Measurements from ENCODE around the gene CYP39A1.
A peak's percentile ranks its signal among the peaks of the same experiment; 100 is the strongest.

CYP39A1 gene

DNA sequence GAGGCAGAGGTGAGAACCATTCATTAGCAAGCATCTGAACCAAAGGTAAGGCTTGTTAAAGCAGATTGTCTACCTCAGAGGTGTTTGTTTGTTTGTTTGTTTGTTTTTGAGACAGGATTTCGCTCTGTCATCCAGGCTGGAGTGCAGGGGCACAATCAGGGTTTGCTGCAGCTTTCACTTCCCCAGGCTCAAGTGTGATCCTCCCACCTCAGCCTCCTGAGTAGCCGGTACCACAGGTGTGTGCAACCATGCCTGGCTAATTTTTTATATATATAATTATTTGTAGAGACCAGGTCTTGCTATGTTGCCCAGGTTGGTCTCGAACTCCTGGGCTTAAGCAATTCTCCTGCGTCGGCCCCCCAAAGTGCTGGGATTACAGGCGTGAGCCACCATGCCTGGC, 17.2 kb downstream of the CYP39A1 start:
- no peak for DNase-seq (ENCODE audit: insufficient read length, low spot score)
- TF ChIP-seq TAF1 (IDR thresholded peaks at IDR 0.05; ENCODE audit: low read depth, low read length) = no peak
- TF ChIP-seq SPI1 (IDR thresholded peaks at IDR 0.05; ENCODE audit: low read depth, low read length) = peak; percentile 27; the same call in 1 of the 2 replicates

DNA sequence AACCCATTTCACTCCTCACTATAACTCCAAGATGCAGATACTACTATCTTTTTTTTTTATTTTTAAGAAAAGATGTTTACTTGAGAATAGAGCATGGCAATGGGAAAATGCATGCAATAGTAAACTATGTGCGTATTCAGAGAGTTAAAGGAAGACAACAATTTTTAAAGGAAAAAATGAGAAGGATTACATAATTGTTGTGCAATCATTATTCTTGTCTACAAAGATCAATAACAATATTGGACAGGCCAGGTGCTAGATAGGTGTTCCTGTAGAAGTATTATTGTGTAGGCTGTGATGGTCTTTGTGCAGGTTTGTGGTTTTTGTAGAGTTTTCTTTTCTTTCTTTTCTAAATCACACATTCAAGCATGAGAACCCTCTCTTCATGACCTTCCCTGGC, 20.6 kb downstream of the CYP39A1 start:
- FAIRE-seq (no peak), DNase-seq (ENCODE audit: insufficient read length, low spot score) (no peak)
- no peak for TF ChIP-seq PAX5 (IDR thresholded peaks at IDR 0.05; ENCODE audit: insufficient read depth, low read length, severe bottlenecking)
- TF ChIP-seq POLR2A (IDR thresholded peaks at IDR 0.05; ENCODE audit: low read depth, low read length) = no peak
- TF ChIP-seq POLR2AphosphoS5 (IDR thresholded peaks at IDR 0.05; ENCODE audit: low read depth, low read length) = no peak
- no peak for TF ChIP-seq SPI1 (IDR thresholded peaks at IDR 0.05; ENCODE audit: low read depth, low read length)
- no peak for TF ChIP-seq POU2F2 (IDR thresholded peaks at IDR 0.05; ENCODE audit: low read depth, low read length)
- TF ChIP-seq TAF1 (IDR thresholded peaks at IDR 0.05; ENCODE audit: low read depth, low read length) = no peak

More for the DNA sequence above, 17.2 kb downstream of the CYP39A1 start:
- FAIRE-seq = no peak

DNA sequence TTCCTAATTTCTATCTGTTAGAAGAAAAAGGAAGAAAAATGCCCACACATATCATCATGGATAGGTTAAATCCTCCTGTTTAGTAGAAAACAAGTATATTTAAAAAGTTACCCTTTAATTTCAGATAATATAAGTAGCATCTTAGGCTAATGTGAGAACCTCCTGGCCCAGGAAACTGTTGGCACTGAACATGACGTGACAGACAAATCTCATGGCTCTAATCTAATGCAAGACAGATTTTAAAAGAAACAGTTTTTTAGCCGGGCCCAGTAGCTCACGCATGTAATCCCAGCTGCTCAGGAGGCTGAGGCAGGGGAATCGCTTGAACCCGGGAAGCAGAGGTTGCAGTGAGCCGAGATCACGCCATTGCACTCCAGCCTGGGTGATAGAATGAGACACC, 22.9 kb downstream of the CYP39A1 start:
- no peak for FAIRE-seq
- no peak for DNase-seq (ENCODE audit: insufficient read length, low spot score)
- no peak for TF ChIP-seq PAX5 (IDR thresholded peaks at IDR 0.05; ENCODE audit: insufficient read depth, low read length, severe bottlenecking)

GRCh38 chr6:46628976-46629375, 23.6 kb downstream of the CYP39A1 start:
- DNase-seq (ENCODE audit: insufficient read length, low spot score) = no peak
- TF ChIP-seq TAF1 (IDR thresholded peaks at IDR 0.05; ENCODE audit: low read depth, low read length) = no peak
- no peak for TF ChIP-seq SPI1 (IDR thresholded peaks at IDR 0.05; ENCODE audit: low read depth, low read length)
- no peak for TF ChIP-seq POLR2AphosphoS5 (IDR thresholded peaks at IDR 0.05; ENCODE audit: low read depth, low read length)
- TF ChIP-seq PAX5 (IDR thresholded peaks at IDR 0.05; ENCODE audit: insufficient read depth, low read length, severe bottlenecking) = no peak
- FAIRE-seq = no peak

DNA sequence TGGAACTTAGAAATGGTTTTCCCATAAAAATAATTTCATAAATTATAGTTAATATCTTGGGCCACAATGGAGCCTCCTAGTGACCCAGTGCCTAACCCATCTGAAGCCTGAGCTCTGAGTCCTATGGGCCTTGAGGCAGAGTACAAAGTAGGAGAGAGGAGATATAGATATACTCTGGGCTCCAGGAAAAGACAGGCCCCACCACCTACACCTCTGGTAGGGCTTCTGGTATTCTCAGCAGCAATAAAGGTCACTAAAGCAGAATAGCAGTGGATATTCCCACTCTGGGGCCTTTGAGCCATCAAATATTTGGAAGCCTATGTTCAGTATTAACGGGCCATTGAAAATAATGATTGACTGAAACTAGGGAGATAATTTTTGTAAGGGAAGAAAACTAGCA, 24.1 kb downstream of the CYP39A1 start:
- no peak for FAIRE-seq
- TF ChIP-seq PAX5 (IDR thresholded peaks at IDR 0.05; ENCODE audit: insufficient read depth, low read length, severe bottlenecking) (no peak), POU2F2 (IDR thresholded peaks at IDR 0.05; ENCODE audit: low read depth, low read length) (no peak), POLR2AphosphoS5 (IDR thresholded peaks at IDR 0.05; ENCODE audit: low read depth, low read length) (no peak), TAF1 (IDR thresholded peaks at IDR 0.05; ENCODE audit: low read depth, low read length) (no peak)
- no peak for DNase-seq (ENCODE audit: insufficient read length, low spot score)

- DNase-seq (ENCODE audit: insufficient read length, low spot score) (no peak), FAIRE-seq (no peak)
- TF ChIP-seq POU2F2 (IDR thresholded peaks at IDR 0.05; ENCODE audit: low read depth, low read length) = no peak
- no peak for TF ChIP-seq TAF1 (IDR thresholded peaks at IDR 0.05; ENCODE audit: low read depth, low read length)
- TF ChIP-seq POLR2AphosphoS5 (IDR thresholded peaks at IDR 0.05; ENCODE audit: low read depth, low read length) = no peak
- no peak for TF ChIP-seq PAX5 (IDR thresholded peaks at IDR 0.05; ENCODE audit: insufficient read depth, low read length, severe bottlenecking)
- no peak for TF ChIP-seq SPI1 (IDR thresholded peaks at IDR 0.05; ENCODE audit: low read depth, low read length)
- TF ChIP-seq POLR2A (IDR thresholded peaks at IDR 0.05; ENCODE audit: low read depth, low read length) = no peak
These were observed 25.6 kb downstream of the CYP39A1 start for GRCh38 chr6:46626976-46627375.

DNA sequence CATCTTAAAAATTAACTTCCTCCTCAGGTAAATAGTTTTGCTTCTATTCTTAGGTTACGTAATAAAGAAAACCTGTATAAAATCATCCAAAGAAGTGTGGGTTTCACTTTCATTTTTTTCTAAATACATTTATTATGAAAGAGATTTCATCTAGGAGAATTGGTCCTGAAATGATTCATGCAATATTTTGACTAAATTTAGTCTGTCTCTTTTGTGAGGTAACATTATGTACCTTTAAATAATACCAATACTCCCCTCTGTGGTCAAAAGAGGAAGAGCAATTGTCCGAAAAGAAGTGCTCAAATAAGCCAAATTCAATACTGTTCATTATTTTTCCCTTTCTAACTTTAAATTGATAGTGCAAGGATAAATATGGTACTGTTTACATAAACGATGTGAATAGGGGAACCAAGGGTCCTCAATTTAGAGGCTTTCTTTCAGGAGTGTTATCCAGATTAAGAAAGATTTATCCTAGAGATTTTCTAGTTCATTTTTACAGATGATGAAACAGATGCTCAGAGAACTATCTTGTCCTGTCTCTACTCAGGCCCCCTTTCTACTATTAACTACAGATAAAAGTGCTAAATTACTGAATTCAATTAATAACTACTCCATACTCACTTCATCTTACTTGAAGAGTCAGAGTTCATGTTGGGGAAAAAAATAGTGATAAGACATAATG, 26.2 kb downstream of the CYP39A1 start:
- DNase-seq (ENCODE audit: insufficient read length, low spot score) = no peak
- TF ChIP-seq POLR2A (IDR thresholded peaks at IDR 0.05; ENCODE audit: low read depth, low read length) = no peak
- TF ChIP-seq SPI1 (IDR thresholded peaks at IDR 0.05; ENCODE audit: low read depth, low read length) = peak; percentile 26; the same call in 1 of the 2 replicates
- TF ChIP-seq POU2F2 (IDR thresholded peaks at IDR 0.05; ENCODE audit: low read depth, low read length) = no peak
- FAIRE-seq = no peak

- DNase-seq (ENCODE audit: insufficient read length, low spot score) = no peak
- FAIRE-seq = no peak
- no peak for TF ChIP-seq POU2F2 (IDR thresholded peaks at IDR 0.05; ENCODE audit: low read depth, low read length)
These were observed 33.9 kb downstream of the CYP39A1 start for GRCh38 chr6:46618726-46619125.

DNA sequence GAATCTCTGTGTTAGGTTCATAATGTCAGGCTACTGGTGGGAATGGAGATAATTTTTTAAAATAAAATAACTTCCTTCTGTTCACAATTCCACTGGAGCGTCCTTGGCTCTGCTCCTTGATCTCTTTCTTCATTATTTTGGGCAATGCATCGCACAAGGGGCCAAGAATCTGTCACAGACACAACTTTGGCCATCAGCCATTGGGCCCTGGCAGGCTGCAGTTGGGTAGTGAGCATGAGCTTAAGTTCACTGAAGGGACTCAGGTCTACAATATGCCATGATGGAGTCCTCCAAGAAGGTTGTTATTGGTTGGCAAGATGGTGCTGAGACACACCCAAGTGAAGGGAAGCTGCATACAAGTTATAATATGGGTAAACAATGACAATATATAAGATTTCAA, 40.0 kb downstream of the CYP39A1 start:
- TF ChIP-seq PAX5 (IDR thresholded peaks at IDR 0.05; ENCODE audit: insufficient read depth, low read length, severe bottlenecking) (no peak), POLR2AphosphoS5 (IDR thresholded peaks at IDR 0.05; ENCODE audit: low read depth, low read length) (no peak), POU2F2 (IDR thresholded peaks at IDR 0.05; ENCODE audit: low read depth, low read length) (no peak), POLR2A (IDR thresholded peaks at IDR 0.05; ENCODE audit: low read depth, low read length) (no peak), SPI1 (IDR thresholded peaks at IDR 0.05; ENCODE audit: low read depth, low read length) (no peak), TAF1 (IDR thresholded peaks at IDR 0.05; ENCODE audit: low read depth, low read length) (no peak)
- FAIRE-seq (no peak), DNase-seq (ENCODE audit: insufficient read length, low spot score) (no peak)

GRCh38 chr6:46610862-46611553, 41.6 kb downstream of the CYP39A1 start:
- FAIRE-seq (no peak), DNase-seq (ENCODE audit: insufficient read length, low spot score) (no peak)
- no peak for TF ChIP-seq POLR2A (IDR thresholded peaks at IDR 0.05; ENCODE audit: low read depth, low read length)
- no peak for TF ChIP-seq POU2F2 (IDR thresholded peaks at IDR 0.05; ENCODE audit: low read depth, low read length)
- no peak for TF ChIP-seq TAF1 (IDR thresholded peaks at IDR 0.05; ENCODE audit: low read depth, low read length)
- TF ChIP-seq SPI1 (IDR thresholded peaks at IDR 0.05; ENCODE audit: low read depth, low read length) = no peak
- TF ChIP-seq POLR2AphosphoS5 (IDR thresholded peaks at IDR 0.05; ENCODE audit: low read depth, low read length) = no peak
- no peak for TF ChIP-seq PAX5 (IDR thresholded peaks at IDR 0.05; ENCODE audit: insufficient read depth, low read length, severe bottlenecking)

Data from GM12891 (cell line).